ENCODE data around the gene RGP1.

The RGP1 gene

GRCh38 chr9:35745569-35745968 lies 3.5 kb upstream of the RGP1 start:
- no peak for DNase-seq (ENCODE audit: low read depth)

GRCh38 chr9:35746583-35746982 lies 2.5 kb upstream of the RGP1 start:
- DNase-seq (ENCODE audit: low read depth) = no peak

DNA sequence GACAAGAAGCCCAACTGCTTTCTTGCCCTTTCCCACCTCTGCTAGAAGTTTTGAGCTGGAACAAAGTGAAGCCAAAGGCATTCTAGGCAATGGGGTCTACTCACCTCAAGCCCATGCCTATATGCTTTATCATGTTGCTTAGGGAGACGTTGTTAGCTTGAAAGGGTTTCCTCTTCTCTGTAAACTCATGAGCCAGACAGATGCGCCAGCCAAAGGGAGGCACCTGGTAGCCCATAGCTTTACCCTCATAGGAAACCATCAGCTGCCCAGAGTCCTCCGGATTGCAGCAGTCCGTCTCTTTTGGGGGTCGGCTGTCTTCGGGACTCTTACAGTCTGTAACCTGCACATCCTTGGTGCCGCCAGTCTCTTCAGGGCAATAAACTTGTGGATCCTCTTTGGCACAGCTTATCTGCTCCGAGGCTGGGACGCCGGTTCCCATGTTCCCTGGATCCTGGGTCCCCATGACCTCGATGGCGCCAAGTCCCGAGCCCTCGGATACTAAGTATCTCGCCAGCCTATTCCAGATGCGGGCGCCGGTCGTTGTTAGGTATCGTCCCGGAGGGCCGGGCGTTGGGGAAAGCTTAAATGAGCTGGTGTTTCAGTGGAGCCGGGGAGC lies 737 bp upstream of the RGP1 start:
- no peak for DNase-seq (ENCODE audit: low read depth)

DNA sequence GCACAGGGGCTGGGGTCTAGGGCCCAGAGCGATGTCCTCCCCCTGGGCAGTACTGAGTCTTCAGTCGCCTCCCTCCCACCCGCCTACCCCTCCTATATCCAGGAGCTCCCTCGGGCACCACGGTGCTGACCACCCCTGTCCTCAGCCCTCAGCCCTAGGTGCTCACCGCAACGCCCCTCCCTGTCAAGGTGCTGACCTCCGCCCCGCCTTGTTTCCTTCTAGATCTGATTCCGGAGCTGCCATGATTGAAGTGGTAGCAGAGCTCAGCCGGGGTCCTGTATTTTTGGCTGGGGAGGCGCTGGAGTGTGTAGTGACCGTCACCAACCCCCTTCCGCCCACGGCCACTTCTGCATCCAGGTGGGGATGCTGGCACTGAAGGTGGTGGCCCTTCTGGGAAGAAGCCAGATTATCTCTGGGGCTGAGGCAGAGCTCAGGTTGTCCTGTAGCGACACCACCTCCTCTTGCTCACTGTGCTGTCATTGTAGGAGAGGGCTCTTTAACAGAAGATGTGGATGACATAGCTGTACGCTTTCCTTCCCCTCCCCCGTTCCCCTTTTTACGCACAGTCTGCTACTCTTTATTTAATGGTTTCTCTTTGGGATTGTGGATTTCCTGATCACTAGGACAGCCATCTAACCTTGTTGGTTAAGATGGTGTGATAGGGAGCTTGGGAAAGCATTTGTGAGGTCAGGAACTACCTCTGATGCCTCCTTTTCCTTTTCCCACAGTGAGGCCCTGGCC lies 598 bp downstream of the RGP1 start:
- DNase-seq (ENCODE audit: low read depth) = no peak

GRCh38 chr9:35750256-35750531 lies 1.1 kb downstream of the RGP1 start:
- no peak for DNase-seq (ENCODE audit: low read depth)

DNA sequence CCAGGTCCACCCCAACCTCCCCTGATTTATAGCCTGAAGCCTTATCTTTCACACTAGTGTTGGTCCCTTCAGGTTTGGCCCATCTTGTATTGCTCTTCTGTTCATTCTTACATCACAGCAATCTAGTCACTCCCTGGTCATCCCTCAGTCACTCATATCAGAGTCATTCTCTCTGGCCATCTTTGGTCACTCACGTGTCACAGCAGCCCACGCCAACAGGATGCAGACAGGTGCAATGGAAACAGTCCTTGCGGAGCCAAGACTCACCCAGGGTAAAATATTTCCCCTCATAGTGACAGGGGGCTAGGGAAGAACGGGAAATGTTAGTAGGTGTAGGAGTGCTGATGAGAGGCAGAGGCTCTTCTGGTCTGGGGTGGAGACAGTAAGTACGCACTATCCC lies 4.4 kb downstream of the RGP1 start:
- DNase-seq (ENCODE audit: low read depth) = no peak

DNA sequence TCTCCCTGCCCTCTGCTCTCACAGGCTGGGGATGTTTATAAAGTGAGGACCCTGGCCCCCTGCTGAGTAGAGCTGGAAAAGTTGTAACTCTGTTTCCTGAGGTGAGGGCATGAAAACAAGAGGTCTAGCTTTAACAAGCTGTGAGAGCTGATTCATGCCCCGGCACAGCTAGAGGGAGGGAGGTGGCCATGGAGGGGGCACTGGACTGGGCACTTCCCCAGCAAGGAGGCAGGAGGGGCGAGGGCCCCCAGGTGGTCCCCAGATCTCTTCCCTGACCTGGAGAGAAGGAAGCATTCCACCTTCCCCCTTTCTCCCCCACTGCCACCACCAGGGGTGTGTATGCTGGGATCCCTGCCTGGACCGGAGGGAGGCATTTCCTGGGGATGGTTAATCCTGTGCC lies 5.2 kb downstream of the RGP1 start, which contains the start of gene MSMP:
Gene MSMP, minus strand, starts transcription at position 13 of the 400 bp plus-strand sequence. CDS start 147 bp downstream, outside the sequence.
- no peak for DNase-seq (ENCODE audit: low read depth)

DNA sequence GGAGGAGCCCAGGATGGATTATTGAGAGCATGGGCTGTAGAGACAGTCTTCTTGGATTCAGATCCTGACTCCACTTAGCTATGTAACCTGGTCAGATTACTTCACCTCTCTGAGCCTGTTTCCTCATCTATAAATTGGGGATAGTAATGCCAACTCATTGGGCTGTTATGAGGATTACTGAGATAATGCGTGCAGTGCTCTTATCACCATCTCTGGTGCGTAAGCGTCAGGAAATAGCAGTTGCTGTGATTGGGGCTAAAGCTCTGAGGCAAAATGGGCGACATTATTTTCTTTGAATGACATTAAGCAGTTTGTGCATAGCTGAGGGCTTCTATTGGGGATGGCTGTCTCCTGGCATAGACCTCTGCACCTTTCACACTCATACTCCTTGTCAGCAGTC lies 6.0 kb downstream of the RGP1 start:
- DNase-seq (ENCODE audit: low read depth) = no peak

- DNase-seq (ENCODE audit: low read depth) = no peak
Observed at GRCh38 chr9:35756275-35757225, 7.5 kb downstream of the RGP1 start.

- DNase-seq (ENCODE audit: low read depth) = no peak
Observed at GRCh38 chr9:35757226-35757891, 8.3 kb downstream of the RGP1 start.

DNA sequence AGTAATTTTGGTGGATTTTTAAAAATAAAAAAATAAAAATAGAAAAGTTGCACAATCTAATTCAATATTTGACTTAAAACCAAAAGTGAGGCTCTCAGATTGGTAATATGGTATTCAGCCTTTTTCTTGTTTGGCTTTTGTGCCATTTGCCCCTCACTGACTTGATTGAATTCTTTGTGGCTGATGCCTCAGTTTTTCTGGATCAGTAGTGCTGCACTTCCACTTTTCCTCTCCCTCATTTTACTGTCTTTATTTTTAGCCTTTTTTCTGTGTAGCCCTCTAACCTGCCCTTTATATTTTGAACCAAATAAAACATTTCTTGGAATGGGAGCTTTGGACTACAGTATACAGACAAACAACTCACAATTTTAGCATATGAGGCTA lies 8.8 kb downstream of the RGP1 start:
- DNase-seq (ENCODE audit: low read depth) = no peak

GRCh38 chr9:35758475-35759050 lies 9.5 kb downstream of the RGP1 start:
- no peak for DNase-seq (ENCODE audit: low read depth)

GRCh38 chr9:35759795-35760194 lies 10.7 kb downstream of the RGP1 start:
- DNase-seq (ENCODE audit: low read depth) = no peak

DNA sequence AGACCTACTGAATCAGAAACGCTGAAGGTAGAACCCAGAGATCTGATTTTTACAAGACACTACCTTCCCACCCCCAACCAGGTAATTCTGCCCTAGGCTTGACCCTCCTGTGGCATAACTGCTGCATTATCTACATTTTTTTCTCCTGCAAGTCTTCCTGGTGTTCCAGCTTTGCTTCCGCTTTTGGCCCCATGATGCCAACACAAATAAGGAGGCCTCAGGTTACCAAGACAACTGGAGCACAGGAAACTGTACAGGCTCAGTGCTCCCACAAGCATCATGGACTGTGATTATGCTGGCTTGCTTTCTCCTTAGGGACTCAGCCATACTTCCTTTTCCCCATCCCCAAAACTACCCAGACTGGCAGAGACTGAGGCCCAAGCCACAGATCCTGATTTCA lies 11.6 kb downstream of the RGP1 start:
- DNase-seq (ENCODE audit: low read depth) = no peak

GRCh38 chr9:35763181-35763580 lies 14.1 kb downstream of the RGP1 start:
- no peak for DNase-seq (ENCODE audit: low read depth)

DNA sequence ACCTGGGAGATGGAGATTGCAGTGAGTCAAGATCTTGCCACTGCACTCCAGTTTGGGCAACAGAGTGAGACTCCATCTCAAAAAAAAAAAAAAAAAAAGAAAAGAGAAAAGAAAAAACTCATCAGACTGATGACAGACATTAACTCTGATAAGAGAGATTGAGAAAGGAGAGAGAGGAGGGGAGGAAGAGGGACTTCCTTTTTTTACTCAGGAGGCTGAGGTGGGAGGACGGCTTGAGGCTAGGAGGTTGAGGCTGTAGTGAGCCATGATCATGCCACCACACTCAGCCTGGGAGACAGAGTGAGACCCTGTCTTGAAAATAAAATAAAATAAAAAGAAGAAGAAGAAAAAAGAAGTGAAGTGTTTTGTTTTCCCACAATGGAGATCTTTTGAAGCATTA lies 14.7 kb downstream of the RGP1 start:
- no peak for DNase-seq (ENCODE audit: low read depth)

DNA sequence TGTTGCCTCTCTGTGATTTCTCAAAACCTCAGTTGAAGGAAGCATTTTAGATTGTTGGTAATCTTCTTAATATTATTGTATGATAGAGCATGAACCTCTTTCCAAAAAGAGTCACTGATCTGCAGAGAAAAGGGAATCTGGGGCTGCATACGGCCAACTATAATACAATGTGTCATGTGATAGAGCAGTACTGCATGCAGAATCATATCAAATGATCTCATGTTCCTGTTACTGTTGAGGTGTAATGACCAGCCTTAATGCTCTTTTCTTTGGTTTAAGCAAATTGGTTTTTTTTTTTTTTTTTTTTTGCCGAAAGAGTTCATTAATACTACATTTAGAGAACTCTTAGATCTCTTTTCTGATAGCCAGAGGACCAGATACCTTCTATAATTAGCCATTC lies 17.9 kb downstream of the RGP1 start:
- DNase-seq (ENCODE audit: low read depth) = no peak

DNA sequence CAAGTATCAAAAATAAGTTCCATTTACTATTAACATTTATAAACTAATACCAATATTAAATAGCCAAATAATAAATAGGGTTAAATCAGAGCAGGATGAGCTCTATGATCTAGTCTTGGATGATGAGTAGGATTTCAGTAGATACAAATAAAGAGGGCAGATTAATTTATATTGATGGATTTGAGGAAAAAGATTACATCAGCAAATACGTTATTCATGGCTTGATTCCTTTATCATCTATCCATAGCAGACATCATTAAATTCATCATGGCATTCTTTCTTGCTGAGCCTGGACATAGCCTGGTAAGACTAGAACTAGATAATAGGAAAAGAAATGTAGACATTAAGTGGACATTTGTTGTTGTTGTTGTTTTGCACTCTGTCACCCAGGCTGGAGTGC lies 18.4 kb downstream of the RGP1 start:
- DNase-seq (ENCODE audit: low read depth) = no peak

- DNase-seq (ENCODE audit: low read depth) = no peak
Observed at GRCh38 chr9:35769763-35770162, 20.7 kb downstream of the RGP1 start.

- no peak for DNase-seq (ENCODE audit: low read depth)
Observed at GRCh38 chr9:35771075-35771433, 22.0 kb downstream of the RGP1 start.

DNA sequence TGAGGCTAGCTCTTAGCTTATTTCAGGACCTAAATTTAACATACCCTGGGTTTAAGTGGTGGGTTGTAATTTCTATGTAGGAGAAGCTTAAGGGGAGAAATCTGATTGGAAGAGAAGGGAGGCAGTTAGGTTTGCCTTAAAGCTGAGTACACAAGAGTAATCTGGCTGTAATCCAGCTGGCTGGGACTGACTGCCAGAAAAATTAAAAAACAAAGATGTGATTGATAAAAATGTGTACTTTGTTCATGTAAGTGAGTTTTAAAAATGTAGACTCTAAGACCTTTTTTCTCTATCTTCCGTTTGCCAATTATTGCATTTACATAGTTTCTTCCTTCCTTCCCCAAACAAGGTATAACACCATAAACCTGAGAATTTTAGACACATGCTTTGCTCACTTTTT lies 22.4 kb downstream of the RGP1 start:
- DNase-seq (ENCODE audit: low read depth) = no peak

DNA sequence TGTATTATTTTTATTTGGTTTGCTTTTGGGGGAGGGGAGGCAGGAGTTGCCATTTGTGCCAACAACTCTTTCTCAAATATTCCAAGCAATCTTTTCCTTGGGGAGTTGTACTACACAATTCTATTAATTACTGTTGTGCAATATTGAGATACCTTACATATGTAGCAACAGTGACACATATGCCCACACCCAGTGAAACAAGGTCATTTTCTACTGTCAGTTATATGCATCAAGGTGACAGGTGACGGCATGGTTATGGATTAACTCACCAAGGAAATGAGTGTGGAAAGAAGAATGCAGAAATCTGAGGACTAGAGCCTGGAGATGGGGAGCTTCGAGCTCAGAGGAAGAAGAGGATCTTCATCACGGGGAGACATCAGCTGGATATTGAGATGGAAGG lies 22.9 kb downstream of the RGP1 start:
- DNase-seq (ENCODE audit: low read depth) = no peak
